NT2/D1 (cell line): ENCODE measurements around the gene TRIML1.

ENCODE experiments used
- YY1 ChIP-seq: IDR thresholded peaks from 2 replicates; pipeline ENCODE4 v1.6.1; 2011; ENCODE audit not compliant: insufficient read length, insufficient read depth
- ZNF274 ChIP-seq: IDR thresholded peaks from 2 replicates; pipeline ENCODE4 v1.6.1; 2011; ENCODE audit warnings: mild to moderate bottlenecking, low read depth, low read length

DNA sequence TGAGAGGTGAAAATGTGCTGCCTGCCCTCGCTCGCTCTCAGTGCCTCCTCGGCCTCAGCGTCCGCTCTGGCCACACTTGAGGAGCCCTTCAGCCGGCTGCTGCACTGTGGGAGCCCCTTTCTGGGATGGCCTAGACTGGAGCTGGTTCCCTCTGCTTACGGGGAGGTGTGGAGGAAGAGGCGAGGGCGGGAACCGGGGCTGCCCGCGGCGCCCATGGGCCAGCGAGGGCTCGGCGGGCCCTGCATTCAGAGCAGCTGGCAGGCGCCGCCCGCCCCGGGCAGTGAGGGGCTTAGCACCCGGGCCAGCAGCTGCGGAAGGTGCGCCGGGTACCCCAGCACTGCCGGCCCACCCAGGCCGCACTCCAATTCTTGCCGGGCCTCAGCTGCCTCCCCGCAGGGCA is 39.6 kb downstream of the TRIML1 start:
- TF ChIP-seq YY1 (no peak), ZNF274 (no peak)
